GM23338 (cell line): ENCODE results near the gene MAFB. TPM values are rescaled to one million over a fixed set of nuclear protein-coding genes. Genes with fewer than 3 reads are reported as not detected.
A peak's percentile ranks its signal among the peaks of the same experiment; 100 is the strongest.

Experiments used
- ATAC-seq: fragments of 200-7000 bp; cut with Tn5 transposase; 3 replicates; pipeline ENCODE4 v1.9.1; 2020
- DNase-seq: peaks from one replicate; pipeline ENCODE4 v3.0.0-alpha.2; 2015; ENCODE audit warnings: low spot score
- H2AFZ ChIP-seq: fragments of 200-600 bp; sonication (generic); 2 replicates; pipeline ENCODE4 v1.8.0; 2016; ENCODE audit warnings: antibody characterized with exemption, mild to moderate bottlenecking, moderate library complexity
- H3F3A ChIP-seq: fragments of 200-600 bp; sonication (generic); replicated peaks from 2 replicates; pipeline ENCODE4 v1.8.0; 2017; ENCODE audit warnings: antibody characterized with exemption, mixed run types, low read depth
- H3K27ac ChIP-seq: fragments of 200-600 bp; sonication (generic); 2 replicates; pipeline ENCODE4 v1.6.1; 2016; ENCODE audit warnings: low read depth
- H3K27me3 ChIP-seq: fragments of 200-600 bp; sonication (generic); 2 replicates; pipeline ENCODE4 v1.8.0; 2016; ENCODE audit warnings: mild to moderate bottlenecking, mixed run types, moderate library complexity; ENCODE audit not compliant: insufficient read depth
- H3K36me3 ChIP-seq: fragments of 200-600 bp; sonication (generic); 2 replicates; pipeline ENCODE4 v1.8.0; 2016; ENCODE audit warnings: mild to moderate bottlenecking; ENCODE audit not compliant: insufficient read depth
- H3K4me1 ChIP-seq: fragments of 200-600 bp; sonication (generic); 2 replicates; pipeline ENCODE4 v1.8.0; 2016; ENCODE audit warnings: mild to moderate bottlenecking, moderate library complexity; ENCODE audit not compliant: insufficient read depth
- H3K4me2 ChIP-seq: fragments of 200-600 bp; sonication (generic); 2 replicates; pipeline ENCODE4 v1.7.1; 2017; ENCODE audit warnings: mixed run types
- H3K4me3 ChIP-seq: fragments of 200-600 bp; sonication (generic); 2 replicates; pipeline ENCODE4 v1.6.1; 2016; ENCODE audit warnings: mixed run types
- H3K79me2 ChIP-seq: fragments of 200-600 bp; sonication (generic); replicated peaks from 2 replicates; pipeline ENCODE4 v1.8.0; 2017; ENCODE audit warnings: mild to moderate bottlenecking; ENCODE audit not compliant: insufficient read depth
- H3K9me2 ChIP-seq: fragments of 200-600 bp; sonication (generic); 2 replicates; pipeline ENCODE4 v1.8.0; 2017; ENCODE audit not compliant: insufficient read depth
- H4K20me1 ChIP-seq: fragments of 200-600 bp; sonication (generic); replicated peaks from 2 replicates; pipeline ENCODE4 v1.8.0; 2017; ENCODE audit warnings: mild to moderate bottlenecking; ENCODE audit not compliant: insufficient read depth
- H3K27ac Mint-ChIP-seq: 2 replicates; pipeline ENCODE4 v1.8.0; 2020; ENCODE audit warnings: inconsistent platforms, mild to moderate bottlenecking, moderate library complexity, mixed read lengths
- H3K27me3 Mint-ChIP-seq: 3 replicates; pipeline ENCODE4 v1.8.0; 2022; ENCODE audit warnings: low read depth, mild to moderate bottlenecking, moderate library complexity, mixed read lengths, inconsistent platforms; ENCODE audit not compliant: insufficient read depth, poor library complexity
- H3K36me3 Mint-ChIP-seq: 3 replicates; pipeline ENCODE4 v1.8.0; 2021; ENCODE audit warnings: low read depth, mild to moderate bottlenecking, inconsistent platforms, moderate library complexity, mixed read lengths
- H3K4me1 Mint-ChIP-seq: 3 replicates; pipeline ENCODE4 v1.8.0; 2020; ENCODE audit warnings: mild to moderate bottlenecking, inconsistent platforms, mixed read lengths
- H3K4me3 Mint-ChIP-seq: 3 replicates; pipeline ENCODE4 v1.8.0; 2021; ENCODE audit warnings: moderate library complexity, mild to moderate bottlenecking, inconsistent platforms, mixed read lengths
- H3K9me3 Mint-ChIP-seq: 3 replicates; pipeline ENCODE4 v1.8.0; 2020; ENCODE audit warnings: moderate library complexity, mild to moderate bottlenecking, inconsistent platforms, mixed read lengths
- CREB1 ChIP-seq: fragments of 250-450 bp; sonication (Bioruptor Pico); IDR thresholded peaks from 2 replicates; pipeline ENCODE4 v1.5.0; 2020; ENCODE audit warnings: low read depth, mild to moderate bottlenecking, moderate library complexity
- CTCF ChIP-seq, 2 experiments: fragments of 200-600 bp in 1 of 2; sonication (generic) in 1 of 2; conservative IDR thresholded peaks; 2 replicates each; pipeline versions ENCODE4 v1.5.1 to v1.6.1; 2016 to 2017; ENCODE audit warnings: antibody characterized with exemption in 2 of 2, low read depth in 2 of 2, mild to moderate bottlenecking in 2 of 2, moderate library complexity in 1 of 2
- EZH2 ChIP-seq: fragments of 200-600 bp; sonication (generic); IDR thresholded peaks from one replicate; pipeline ENCODE4 v1.8.0; 2017; ENCODE audit warnings: antibody characterized with exemption, mild to moderate bottlenecking, low read depth; ENCODE audit not compliant: unreplicated experiment
- EZH2phosphoT487 ChIP-seq: fragments of 200-600 bp; sonication (generic); IDR thresholded peaks from one replicate; pipeline ENCODE4 v1.8.1; 2018; ENCODE audit warnings: antibody characterized with exemption; ENCODE audit not compliant: unreplicated experiment
- POLR2AphosphoS5 ChIP-seq: IDR thresholded peaks from 2 replicates; pipeline ENCODE4 v1.6.1; 2016; ENCODE audit warnings: antibody characterized with exemption, low read depth
- STAT1 ChIP-seq: IDR thresholded peaks from one replicate; pipeline ENCODE4 v1.6.1; 2016; ENCODE audit warnings: antibody characterized with exemption; ENCODE audit not compliant: unreplicated experiment
- polyA plus RNA-seq: library from polyadenylated mRNA; unstranded; fragments of >200 nt; fragmentation: Nextera tagmentation; extraction: Ambion mirVana; gene quantifications from 2 replicates; pipeline ENCODE4 v1.2.1, GENCODE V29; 2016
- total RNA-seq: library from RNA; depleted of rRNA; stranded (reverse); fragments of >200 nt; shearing (Covaris generic); gene quantifications from 2 replicates; pipeline ENCODE4 v1.2.3, GENCODE V29; 2014

Gene MAFB
- total and polyA plus RNA-seq, 2 experiments from 2014 or later = 1.6 to 2.3 TPM

DNA sequence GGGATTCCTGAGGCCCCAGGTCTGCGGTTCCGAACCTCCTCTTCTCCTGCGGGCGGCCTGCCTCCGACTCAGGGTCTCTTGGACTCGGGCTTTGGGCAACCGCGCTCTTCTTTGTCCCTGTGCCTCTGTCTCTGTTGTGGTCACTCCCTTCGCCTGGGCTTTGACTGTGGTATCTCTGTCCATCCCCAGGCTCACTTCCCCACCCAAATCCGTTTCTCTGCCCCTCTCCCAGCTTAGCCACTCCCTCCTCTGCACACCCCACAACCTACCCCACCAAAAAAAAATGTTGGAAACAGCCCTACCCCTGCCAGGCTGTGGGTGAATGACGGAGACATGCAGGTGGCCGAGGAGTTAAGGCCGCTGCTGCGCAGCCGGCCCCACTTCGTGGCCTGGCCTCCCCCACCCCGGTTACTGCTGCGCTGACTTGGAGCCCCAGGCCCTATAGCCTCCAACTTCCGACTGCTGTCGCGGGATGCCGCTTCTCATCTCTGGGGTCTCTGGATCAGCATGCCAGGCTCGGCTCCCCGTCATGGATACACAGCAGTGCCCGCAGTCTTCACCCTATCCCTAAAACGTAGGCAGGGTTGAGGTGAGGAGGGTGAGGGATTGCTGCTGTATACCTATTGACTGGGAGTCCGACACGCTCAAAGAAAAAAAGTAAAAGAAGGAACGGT, 2.7 kb upstream of the MAFB start:
- DNase-seq (peak; percentile 44), ATAC-seq (no peak)
- no peak overlapping the region for H3K27ac ChIP-seq
- H3K36me3 Mint-ChIP-seq = peaks cover 2% of the 10 kb centered on the region; the same call in 1 of the 3 replicates
- H3K27ac Mint-ChIP-seq = no peak overlapping the region
- peaks cover 4% of the 10 kb centered on the region for H4K20me1 ChIP-seq
- H3K36me3 ChIP-seq = no peaks in the 10 kb centered on the region
- H3F3A ChIP-seq = no peaks in the 10 kb centered on the region
- H3K79me2 ChIP-seq = no peaks in the 10 kb centered on the region
- peak overlapping the region; percentile 80 for H3K4me3 Mint-ChIP-seq
- peak overlapping the region; percentile 81; the same call in 1 of the 2 replicates for H2AFZ ChIP-seq
- H3K9me2 ChIP-seq = no peaks in the 10 kb centered on the region
- peaks cover 40% of the 10 kb centered on the region for H3K4me1 Mint-ChIP-seq
- H3K4me1 ChIP-seq = peaks cover 37% of the 10 kb centered on the region
- peaks cover 88% of the 10 kb centered on the region for H3K27me3 Mint-ChIP-seq
- no peaks in the 10 kb centered on the region for H3K9me3 Mint-ChIP-seq
- H3K4me3 ChIP-seq = peak overlapping the region; percentile 82
- H3K4me2 ChIP-seq = peak overlapping the region; percentile 96
- no peak for TF ChIP-seq POLR2AphosphoS5
- no peak for TF ChIP-seq CTCF (conservative IDR thresholded peaks at IDR 0.05; ENCODE audit: low read depth in 2 of 2)
- no peak for TF ChIP-seq STAT1
- TF ChIP-seq EZH2 = peak; percentile 94
- peaks cover 98% of the 10 kb centered on the region for H3K27me3 ChIP-seq

DNA sequence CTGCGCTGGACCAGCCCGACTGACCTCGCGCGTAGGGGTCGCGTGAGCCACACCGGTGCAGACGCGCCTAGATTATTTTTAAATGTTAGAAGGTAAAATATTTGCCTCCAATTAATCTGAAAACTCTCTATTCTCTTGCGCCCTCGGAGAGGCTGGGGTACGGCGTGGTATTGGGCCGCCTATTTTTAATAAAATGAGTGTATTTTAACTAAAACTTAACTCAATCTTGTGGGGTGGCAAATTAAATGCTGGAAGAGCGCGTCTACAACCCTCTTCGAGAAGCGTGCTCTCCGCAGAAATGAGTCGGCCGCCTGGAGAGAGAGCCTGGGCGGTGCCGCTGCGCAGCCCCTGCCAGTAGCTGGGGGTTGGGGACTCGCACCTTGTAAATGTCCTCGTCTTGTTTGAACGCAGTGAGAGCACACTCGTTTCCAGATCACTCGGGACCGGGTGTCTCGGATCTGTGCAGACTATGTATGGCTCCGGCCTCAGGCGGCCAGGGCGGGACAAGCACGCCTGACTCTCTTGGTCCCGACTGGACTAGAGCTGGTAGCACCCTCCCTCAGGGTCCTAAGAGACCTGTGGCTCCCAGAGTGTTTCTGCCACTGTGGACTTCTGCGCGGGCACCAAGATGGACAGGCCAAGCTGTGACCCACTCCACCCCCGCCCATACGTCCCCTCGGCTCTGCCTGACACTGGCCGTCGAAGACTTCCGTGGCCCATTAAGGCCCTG, 2.0 kb upstream of the MAFB start:
- Mint-ChIP-seq H3K4me3 (peak overlapping the region; percentile 80), H3K27ac (no peak overlapping the region)
- peak overlapping the region; percentile 82 for H3K4me3 ChIP-seq

More for the DNA sequence above, 2.0 kb upstream of the MAFB start:
- Histone ChIP-seq H3K79me2 (no peaks in the 10 kb centered on the region), H3K27me3 (peaks cover 98% of the 10 kb centered on the region), H2AFZ (peak overlapping the region; percentile 98), H3K4me2 (peak overlapping the region; percentile 96), H3K27ac (no peak overlapping the region), H3K4me1 (peaks cover 37% of the 10 kb centered on the region), H4K20me1 (peaks cover 9% of the 10 kb centered on the region), H3K9me2 (no peaks in the 10 kb centered on the region), H3F3A (no peaks in the 10 kb centered on the region), H3K36me3 (no peaks in the 10 kb centered on the region)
- Mint-ChIP-seq H3K27me3 (peaks cover 95% of the 10 kb centered on the region), H3K4me1 (peaks cover 43% of the 10 kb centered on the region), H3K36me3 (peaks cover 2% of the 10 kb centered on the region; the same call in 1 of the 3 replicates), H3K9me3 (no peaks in the 10 kb centered on the region)
- peak; percentile 23 for DNase-seq
- TF ChIP-seq CREB1 = no peak
- no peak for TF ChIP-seq EZH2phosphoT487
- TF ChIP-seq CTCF (conservative IDR thresholded peaks at IDR 0.05; ENCODE audit: low read depth in 2 of 2) = no peak
- no peak for TF ChIP-seq STAT1
- TF ChIP-seq EZH2 = peak; percentile 96
- no peak for ATAC-seq
